NCI-H146 (cell line): ENCODE data around the gene TAS2R60.
"Not testable (repeated sequence)": the region's sequence is repeated elsewhere in the genome, so short reads cannot be mapped to it uniquely, and the experiment has no call there.

Experiments
- DNase-seq: peaks from one replicate; lab custom pipeline; 2025; lab: John Stamatoyannopoulos, UW

The TAS2R60 gene, protein sequence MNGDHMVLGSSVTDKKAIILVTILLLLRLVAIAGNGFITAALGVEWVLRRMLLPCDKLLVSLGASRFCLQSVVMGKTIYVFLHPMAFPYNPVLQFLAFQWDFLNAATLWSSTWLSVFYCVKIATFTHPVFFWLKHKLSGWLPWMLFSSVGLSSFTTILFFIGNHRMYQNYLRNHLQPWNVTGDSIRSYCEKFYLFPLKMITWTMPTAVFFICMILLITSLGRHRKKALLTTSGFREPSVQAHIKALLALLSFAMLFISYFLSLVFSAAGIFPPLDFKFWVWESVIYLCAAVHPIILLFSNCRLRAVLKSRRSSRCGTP

DNA sequence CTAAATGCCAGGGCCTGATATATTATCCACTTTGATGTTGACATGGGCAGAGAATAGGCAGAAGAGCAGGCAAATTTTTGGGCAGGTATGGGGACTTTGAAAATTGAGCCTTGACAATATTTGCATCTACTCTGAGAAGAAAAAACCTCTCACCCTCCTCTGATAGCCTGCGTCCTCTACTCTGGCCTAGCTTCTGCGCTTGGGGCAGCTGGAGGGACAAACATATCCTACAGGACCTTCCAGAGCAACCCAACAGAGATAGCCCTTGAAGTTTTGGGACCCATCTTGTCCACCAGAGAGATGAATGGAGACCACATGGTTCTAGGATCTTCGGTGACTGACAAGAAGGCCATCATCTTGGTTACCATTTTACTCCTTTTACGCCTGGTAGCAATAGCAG, at the start of gene TAS2R60:
TSS of gene TAS2R60 (plus strand) at position 301 of the 400 bp plus-strand sequence. CDS start at position 301, 0 bp downstream.
- DNase-seq, result no peak

DNA sequence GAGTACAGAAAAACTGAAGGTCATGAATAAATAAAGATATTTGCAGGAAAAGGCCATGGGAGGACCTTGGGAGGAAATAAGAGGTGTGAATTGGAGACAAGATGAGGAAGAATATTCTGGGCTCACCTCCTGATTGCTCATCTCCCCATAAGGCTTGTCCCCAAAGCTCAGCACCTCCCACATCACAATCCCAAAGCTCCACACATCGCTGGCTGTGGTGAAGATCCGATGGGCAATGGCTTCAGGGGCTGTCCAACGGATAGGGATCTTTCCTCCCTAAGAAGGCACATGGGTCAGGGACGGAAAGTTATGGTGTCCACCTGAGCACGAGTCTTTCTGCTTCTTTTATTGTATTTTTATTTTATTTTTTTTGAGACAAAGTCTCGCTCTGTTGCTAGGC, 49.2 kb upstream of the TAS2R60 start:
- no peak for DNase-seq

DNA sequence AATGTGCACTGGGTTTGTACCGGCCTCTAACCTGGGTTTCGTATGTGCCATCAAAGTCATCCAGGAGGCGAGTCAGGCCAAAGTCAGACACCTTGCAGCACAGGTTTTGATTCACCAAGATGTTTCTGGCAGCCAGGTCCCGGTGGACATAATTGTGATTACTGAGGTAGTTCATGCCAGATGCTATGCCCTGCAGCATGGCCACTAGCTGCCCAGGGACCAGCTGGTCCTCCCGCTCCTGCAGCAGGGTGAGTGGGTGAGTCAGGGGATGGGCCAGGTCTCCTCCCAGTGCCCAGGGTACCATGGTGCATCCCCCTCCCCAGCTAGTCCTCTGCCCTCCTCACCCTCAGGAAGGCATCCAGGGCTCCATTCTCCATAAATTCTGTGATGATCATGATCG, 48.5 kb upstream of the TAS2R60 start:
- no peak for DNase-seq

DNA sequence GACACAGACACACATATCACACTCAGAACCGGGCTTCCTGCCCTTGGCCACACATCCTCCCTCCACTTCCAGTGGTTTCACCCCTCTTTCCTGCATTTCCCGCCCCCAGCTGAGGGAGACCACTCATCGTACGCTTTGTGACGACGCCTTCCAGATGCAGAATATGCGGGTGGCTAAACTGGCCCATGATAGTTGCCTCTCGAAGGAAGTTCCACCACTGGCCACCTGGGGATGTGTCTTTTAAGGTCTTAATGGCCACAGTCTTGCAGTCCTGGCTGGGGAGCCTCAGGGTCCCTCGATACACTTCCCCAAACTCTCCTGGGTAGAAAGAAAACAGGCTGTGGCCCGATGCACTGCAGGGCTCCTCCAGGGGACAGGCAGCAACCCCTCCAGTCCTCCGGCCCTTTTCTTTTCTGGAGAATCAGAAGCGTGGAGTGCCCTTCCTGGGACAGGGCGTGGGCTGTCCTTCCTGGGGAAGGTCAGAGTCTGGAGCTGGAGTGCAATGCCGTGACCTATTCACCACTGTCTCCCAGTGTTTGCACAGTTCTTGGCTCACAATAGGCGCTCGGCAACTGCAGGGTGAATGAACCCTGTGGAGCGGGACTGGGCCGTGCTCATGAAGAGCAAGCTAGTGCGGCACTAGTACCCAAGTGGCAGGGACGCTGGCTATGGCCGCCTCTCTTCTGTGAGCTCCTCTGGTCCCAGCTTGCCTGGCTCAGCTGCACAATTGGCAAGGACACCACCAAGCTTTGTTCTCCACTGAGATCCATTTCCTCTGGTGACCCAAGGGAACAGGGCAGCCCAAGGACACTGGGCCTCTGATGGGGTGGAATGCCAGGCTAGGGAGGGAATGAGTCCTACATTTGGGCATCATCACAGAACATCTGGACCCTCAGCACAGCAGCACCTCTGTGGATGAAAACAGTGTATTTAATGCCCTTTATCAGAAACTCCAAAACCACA, 47.8 kb upstream of the TAS2R60 start:
- DNase-seq, result peak; percentile 20

DNA sequence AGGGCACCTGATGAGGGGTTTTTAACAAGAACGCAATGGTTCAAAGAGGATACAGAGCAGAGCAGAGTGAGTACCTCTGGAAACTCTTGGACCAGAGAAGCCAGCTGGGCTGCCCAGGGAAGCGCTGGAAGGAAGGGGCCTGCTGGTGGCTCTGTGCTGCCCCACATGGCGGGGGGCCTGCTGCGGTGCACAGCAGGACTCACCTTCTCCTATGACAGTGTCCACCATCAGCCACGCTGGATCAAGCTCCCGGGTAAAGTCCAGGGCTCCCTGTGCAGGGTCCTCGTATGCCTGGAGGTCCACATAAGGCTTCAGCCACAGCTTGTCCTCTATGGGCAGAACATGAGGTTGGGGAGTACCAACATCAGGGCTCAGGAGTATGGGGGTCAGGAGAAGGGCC, 47.1 kb upstream of the TAS2R60 start:
- no peak for DNase-seq

DNA sequence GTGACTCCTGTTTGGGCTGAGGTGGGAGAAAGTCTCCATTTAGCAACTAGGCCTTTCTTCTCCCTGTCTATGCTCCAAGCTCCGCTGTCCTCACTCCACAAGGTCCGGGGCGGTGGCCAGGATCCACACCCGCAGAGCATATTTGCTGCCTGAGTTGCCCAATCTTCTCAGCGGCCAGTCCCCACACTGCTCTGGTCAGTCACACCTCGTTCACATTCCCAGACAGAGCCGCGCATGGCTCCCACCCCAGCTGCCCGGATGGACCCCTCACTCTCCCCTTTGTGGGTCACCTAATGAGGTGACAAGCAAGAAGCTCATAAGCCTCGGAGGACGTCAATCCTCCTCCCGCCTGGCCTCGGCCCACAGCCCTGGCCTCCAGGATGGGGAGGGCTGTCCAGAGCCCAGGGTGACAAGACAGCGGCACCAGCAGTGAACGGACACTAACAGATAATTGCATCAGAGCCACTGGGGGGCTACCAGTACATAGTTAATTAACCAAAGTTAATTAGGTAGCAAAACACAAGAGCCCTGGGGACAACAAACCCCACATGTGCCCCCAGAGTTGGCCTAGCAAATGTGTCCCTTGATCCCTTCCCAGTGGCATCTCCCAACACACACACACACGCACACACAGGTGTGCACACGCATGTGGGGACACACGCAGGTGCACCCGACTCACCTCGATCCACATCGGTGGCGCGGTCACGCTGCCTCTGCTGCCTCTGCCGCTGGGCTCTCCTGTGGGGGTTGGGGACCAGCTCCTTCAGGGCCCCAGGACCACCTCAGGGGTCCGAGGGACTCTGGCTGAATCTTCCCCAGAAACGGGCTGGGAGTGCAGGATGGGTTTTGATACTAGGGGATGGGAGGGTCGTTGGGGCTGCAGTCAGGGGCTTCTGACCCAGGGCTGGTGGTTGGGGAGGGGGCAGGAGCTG, 46.4 kb upstream of the TAS2R60 start:
- DNase-seq, result no peak

DNA sequence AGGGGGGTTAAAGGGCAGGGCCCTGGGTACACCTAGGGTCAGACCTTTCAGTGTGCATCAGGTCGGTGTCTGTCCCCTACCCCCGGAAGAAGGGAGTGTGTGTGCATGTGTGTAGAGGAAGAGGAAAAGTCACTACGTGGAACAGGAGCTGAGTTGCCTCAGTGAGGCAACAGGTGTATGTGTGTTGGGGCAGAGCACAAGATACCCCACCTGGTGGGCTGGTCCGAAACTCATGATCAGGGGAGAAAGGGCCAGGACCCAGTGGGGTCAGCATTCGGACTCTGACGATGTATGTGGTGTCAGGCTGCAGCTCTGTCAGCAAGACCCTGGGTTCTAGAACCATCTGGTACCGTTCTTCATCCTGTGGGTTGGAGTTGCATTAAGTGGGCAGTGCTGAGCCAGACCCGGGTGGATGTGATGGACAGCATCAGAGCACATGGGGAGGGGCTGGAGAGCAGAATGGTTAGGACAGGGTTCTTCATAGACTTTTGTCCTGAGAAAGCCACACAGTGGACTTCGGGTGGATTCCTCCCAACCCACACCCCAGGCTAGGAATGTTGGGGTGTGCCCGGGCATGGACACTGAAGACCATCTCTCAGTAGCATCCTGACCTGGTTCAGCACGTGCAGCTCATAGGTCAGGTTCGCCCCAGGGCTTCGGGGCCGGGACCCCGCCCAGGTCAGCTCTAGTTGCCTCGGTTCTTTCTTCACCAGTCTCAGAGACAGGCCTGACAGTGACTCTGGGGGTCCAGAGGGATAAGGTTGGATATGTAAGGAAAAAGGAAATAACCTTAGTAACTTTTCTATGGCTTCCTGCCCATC, 45.3 kb upstream of the TAS2R60 start:
- no peak for DNase-seq

DNA sequence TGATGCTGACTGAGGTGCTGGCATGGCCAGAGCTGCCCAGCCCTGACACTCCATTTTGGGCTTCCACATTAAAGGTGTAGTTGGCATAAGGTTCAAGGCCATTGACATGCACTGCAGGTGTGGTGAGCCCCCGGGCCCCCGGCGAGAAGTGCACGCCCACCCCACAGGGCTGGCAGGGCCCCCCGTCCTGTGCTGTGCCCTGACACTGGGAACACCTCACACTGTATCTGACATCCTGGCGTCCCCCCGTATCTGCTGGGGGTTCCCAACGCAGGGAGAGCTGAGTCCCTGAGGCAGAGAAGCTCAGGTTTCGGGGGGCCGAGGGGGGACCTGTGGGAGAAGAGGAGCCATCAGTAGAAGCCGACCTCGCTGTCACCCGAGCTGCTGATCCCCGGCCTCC, 44.6 kb upstream of the TAS2R60 start:
- DNase-seq, result no peak

DNA sequence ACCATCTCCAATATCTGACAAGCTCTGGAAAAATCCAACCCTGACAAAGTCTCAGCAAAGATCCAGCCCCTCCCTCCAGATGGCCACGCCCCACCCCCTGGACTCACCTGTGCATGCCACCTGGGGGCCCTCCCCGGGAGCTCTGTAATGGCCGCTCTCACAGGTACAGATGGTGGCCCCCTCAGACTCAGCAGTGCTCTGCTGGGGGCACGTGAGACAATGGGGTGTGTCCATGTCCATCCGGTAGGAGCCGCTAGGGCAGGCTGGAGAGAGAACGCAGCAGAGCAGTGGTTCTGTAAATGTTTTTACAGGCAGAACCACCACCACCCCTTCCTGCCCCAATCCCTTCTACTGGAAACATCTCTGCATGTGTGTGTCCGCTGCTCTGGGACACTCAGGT, 44.1 kb upstream of the TAS2R60 start:
- peak; percentile 21 for DNase-seq

DNA sequence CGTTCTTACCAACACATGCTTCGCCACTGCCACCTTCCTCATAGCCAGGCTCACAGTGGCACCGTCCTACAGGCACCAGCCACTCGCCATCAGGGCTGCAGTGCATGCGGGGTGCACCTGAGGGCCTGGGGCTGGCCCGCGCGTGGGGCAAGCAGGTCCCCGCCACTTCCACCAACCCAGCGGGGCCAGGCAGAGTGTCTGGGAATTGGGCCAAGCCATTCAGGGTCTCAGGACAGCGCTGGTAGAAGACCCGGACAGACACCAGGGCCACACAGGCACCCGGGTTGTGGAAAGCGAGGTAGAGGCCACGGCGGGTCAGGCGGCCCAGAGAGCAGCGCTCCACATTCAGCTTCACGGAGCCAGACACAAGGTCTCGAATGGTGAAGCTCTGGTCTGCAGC, 43.6 kb upstream of the TAS2R60 start:
- no peak for DNase-seq

DNA sequence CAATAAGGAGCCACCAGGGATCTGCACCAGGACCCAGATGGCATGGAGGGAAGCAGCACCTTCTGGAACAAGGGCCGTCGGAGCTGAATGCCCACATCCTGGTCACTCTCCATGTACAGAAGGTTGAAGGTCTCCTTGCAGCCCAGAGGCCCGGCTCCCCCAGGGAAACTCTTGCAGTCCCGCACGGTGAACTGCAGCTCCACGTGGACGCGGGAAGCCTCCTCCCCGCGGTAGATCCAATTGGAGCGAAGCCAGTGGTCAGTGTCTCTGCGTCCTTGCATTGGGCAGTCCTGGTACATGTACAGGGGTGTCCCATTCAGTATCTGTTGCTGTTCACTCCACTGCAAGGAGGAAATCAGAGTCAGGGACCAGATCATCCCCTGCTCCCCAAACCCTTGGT, 42.0 kb upstream of the TAS2R60 start:
- no peak for DNase-seq

DNA sequence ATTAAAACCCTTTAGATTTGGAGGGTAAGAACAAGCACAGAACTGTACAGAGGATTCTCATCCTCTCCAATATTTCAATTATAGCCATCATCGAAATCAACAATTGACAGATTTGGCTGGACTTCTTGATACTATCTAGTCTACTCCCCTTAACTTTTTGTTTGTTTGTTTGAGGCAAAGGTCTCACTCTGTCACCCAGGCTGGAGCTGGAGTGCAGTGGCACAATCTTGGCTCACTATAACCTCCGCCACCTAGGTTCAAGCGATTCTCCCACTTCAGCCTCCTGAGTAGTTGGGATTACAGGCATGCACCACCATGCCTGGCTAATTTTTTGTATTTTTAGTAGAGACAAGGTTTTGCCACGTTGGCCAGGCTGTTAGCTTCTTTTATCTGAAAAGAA, 41.0 kb upstream of the TAS2R60 start:
- DNase-seq, result not testable (repeated sequence)

DNA sequence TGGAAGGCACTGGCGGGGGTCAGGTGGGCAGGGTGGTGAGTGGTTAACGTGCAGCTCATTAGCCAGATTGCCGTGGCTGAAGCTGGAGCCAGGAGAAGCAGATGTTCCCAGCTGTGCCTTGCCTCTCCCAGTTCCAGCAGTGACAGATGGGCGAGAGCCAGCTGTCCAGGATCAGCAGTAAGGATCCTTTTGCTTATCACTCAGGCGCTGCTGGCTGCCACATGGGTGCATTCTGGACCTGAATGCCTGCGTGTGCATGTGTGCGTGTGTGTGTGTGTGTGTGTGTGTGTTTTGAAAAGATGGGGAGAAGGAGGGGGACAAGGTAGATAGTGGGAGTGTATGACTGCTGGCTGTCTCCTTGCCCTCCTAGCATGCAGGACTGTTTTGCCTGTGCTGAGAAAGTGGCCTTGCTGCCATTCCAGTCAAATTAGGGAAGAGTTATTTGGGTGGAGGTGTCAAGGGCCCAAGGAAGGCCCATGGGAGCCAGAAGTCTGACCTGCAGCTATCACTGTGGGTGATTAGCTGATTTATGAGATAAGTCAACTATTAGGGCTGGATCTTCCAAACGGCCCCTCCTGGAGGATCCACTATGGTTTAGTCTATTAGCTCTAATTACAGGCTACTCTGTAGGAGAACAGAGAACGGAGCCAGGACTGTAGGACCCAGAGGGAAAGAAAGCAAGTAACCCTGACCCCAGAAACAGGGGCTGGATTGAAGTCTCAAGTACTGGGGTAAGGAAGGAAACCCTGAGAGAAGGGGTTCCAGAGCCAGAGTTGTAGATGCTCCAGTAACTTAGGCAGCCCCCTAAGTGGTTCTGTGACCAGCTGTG, 37.9 kb upstream of the TAS2R60 start:
- no peak for DNase-seq

DNA sequence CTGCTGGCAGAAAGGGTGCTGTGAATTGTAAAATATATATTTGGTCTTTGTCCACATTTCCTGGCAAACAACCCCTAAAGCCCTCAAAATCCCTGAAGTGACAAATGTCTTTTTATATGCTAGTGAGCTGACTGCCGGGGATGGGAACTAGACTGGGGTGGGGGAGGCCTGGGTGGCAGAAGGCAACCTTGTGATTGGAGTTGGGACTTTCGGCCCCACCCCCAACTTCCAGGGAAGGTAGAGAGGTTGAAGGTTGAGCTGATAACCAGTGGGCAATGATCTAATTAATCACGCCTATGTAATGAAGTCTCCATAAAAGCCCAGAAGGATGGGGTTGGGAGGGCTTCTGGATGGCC, 37.3 kb upstream of the TAS2R60 start:
- no peak for DNase-seq

DNA sequence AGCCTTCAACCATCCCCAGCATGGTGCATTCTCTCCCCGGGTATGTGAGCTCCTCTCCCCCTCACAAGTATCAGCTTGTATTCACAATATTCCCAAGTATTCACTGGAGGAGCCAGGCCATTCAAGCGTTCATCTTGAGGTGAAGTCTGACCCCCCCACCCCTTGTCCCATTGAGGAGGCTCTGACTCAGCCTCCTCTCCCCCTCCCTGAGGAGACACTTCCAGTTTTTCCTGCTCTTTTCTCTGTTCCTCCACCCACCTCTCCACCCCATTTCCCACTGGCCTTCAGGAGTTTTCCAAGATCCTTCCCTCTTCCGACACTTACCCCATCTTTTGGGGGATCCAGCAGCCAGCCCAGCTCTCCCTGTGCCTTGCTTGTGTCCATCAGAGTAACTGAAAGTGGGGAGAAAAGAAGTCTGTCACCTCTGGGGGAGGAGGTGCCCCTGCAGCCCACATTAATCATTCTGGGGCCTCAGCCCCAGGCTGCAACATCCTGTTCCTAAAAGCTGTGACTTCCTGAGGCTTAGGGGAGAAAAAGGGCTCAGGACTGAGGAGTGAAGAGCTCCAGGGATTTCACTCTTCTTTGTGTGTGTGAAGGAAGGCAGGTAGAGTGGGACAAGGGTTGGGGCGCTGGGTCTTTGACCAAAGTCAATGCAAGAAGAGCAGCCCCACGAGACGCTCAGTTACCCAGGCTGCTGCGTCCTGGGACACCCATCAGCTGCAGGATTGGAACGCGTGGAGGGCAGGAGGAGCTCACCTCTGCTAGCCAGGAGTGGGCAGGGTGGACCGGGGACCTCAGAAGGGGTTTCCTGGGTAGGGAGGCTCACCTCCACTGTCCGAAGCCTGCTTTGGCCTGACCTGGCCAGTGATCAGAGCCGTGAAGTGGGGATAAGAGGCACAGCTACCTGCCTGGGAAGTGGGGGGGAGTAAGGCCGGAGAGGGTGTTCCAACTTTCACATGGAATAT, 35.7 kb upstream of the TAS2R60 start:
- no peak for DNase-seq

DNA sequence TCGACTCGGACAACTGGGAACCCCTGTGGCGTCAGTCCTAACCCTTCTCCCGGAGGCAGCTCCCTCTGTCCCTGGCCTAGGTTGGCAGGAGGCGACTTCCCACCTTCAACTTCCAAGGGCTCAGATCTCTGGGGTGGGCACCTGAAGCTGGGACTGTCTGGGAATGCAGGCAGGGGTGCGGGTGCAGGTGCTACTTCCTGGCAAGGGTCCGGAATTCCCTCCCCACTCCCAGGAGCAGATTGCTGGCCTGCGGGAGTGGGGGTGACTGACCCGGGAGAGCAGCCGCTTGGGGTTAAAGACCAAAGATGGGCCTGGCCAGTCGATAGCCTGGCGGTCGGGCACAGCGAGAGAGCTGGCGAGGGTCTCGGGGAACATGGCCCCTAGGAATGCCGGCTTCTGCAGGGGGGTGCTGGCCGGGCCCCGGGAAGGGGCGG, 35.0 kb upstream of the TAS2R60 start:
- no peak for DNase-seq

DNA sequence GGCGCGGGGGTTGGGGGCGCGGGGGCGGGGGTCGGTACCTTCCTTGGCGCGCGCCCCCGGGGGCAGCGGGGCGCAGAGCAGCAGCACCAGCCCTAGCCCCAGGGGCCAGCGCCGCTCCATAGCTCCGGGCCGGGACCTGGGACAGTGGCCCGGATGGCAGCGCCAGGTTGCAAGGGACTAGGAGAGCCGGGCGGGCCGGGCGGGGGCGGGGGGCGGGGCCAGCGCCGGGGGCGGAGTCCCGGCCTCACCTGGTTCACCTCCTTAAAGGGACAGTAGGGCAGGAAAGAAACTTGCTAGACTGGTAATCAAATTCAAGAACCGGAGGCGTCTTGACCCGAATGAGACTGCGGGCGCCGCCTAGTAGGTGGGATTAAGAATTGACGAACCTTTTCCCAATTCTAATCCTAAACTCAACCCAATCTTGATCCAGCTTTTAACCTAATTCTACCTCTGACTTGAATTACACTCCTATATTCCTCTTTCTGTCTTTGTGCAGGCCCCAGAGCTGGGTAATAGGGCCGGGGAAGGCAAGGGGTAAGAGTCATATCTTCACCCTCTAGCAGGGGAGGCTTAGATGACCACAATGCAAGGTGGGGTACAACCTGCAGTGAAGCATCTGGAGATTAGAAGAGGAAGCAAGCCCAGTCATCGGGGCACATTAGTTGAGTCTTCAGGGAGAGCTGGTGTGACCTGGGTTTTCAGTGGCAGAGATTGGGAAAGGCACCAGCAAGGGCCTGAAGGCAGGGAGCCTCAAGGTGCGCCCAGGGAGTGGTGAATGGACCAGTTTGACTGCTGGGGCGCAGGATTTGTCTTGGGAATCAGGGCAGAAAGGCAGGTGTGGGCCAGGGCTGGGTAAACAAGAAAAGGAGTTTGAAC, 34.3 kb upstream of the TAS2R60 start, which contains the start of gene EPHA1:
TSS of gene EPHA1 (minus strand) at position 171 of the 876 bp plus-strand sequence. CDS start at position 120, 51 bp downstream.
- DNase-seq, result peak; percentile 44

DNA sequence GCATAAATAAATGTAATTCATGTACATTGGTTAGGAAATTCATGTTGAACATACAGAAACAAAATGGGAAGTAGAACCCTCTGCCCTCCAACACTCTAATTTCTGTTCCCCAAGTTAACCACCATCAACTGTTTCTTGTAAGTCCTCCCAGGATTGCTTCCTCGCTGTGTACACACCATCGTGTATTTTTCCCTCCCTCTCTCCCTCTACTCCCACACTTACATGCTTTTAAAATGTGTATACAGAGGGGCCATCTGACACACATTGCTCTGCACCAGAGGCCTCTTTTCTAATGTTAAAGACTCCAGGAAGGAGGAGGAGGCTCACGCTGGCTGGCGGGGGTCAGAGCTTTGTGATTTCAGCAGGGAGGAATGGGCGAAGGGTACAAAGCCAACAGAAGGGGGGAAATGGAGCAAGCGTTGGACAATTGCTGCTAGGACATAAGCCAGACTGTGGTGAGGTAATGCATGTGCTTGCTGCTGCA, 32.7 kb upstream of the TAS2R60 start:
- DNase-seq, result no peak
